22Rv1 (cell line): ENCODE measurements around the gene SCGB1C1.
"Not testable (repeated sequence)": the region's sequence is repeated elsewhere in the genome, so short reads cannot be mapped to it uniquely, and the experiment has no call there.

ENCODE experiments used
- H3K27ac ChIP-seq: fragments of 450-650 bp; 2 replicates; pipeline ENCODE4 v1.5.1; 2017
- ZFX ChIP-seq: fragments of 450-650 bp; IDR thresholded peaks from 2 replicates; pipeline ENCODE4 v1.6.1; 2017; ENCODE audit warnings: antibody characterized with exemption, borderline replicate concordance
- TF ChIP-seq, protein P1 (sequence below): fragments of 450-650 bp; IDR thresholded peaks from 2 replicates; pipeline ENCODE4 v1.5.1; 2017; ENCODE audit warnings: mild to moderate bottlenecking

SCGB1C1 gene

DNA sequence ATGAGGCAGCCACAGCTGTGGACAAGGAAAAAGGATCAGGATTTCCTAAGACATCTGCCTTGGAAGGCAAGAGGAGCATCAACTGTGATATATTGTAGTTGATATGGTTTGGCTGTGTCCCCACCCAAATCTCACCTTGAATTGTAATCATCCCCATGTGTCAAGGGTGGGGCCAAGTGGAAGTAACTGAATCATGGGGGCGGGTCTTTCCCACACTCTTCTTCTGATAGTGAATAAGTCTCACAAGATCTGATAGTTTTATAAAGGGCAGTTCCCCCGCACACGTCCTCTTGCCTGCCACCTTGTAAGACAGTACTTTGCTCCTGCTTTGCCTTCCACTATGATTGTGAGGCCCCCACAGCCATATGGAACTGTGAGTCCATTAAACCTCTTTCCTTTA lies 24.8 kb downstream of the SCGB1C1 start:
- TF ChIP-seq ZFX = no peak
- H3K27ac ChIP-seq = no peak overlapping the region

DNA sequence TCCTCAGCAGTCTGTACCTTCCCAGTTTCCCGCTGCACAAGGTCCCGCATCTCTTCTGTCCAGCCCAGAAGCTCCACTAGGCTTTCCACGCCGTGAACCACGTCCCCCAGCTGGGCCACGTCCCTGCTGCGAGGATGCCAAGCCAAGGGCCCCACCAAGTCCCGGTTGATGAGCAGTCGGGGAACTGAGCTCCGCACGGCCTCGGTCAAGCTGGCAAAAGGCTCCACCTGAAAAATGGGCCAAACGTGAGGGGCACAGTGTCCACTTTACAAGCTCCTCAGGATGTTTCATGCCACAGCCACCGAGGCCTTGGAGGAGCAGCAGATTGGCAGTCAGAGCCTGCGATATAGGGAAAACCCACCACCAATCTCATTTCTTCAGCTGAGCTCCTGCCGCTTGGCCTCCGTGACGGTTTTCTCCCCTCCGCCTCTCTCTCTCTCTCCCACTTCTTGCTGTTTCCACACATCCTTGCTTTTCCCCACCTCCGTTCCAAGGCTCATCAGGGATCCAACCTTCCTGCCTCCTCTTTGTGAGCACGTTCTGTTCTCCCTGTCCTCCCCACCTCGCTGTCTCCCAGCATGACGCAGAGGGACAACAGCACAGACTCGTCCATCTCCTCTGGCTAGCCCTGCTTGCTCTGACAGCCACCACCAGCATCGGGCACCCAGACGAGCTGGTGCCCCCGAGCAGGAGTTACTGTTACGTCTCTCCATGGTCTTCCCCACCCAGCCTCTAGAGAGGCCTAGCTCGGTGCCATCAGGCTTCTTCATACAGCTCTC lies 26.1 kb downstream of the SCGB1C1 start:
- no peak overlapping the region for H3K27ac ChIP-seq
- TF ChIP-seq, protein P1, sequence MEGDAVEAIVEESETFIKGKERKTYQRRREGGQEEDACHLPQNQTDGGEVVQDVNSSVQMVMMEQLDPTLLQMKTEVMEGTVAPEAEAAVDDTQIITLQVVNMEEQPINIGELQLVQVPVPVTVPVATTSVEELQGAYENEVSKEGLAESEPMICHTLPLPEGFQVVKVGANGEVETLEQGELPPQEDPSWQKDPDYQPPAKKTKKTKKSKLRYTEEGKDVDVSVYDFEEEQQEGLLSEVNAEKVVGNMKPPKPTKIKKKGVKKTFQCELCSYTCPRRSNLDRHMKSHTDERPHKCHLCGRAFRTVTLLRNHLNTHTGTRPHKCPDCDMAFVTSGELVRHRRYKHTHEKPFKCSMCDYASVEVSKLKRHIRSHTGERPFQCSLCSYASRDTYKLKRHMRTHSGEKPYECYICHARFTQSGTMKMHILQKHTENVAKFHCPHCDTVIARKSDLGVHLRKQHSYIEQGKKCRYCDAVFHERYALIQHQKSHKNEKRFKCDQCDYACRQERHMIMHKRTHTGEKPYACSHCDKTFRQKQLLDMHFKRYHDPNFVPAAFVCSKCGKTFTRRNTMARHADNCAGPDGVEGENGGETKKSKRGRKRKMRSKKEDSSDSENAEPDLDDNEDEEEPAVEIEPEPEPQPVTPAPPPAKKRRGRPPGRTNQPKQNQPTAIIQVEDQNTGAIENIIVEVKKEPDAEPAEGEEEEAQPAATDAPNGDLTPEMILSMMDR = no peak

DNA sequence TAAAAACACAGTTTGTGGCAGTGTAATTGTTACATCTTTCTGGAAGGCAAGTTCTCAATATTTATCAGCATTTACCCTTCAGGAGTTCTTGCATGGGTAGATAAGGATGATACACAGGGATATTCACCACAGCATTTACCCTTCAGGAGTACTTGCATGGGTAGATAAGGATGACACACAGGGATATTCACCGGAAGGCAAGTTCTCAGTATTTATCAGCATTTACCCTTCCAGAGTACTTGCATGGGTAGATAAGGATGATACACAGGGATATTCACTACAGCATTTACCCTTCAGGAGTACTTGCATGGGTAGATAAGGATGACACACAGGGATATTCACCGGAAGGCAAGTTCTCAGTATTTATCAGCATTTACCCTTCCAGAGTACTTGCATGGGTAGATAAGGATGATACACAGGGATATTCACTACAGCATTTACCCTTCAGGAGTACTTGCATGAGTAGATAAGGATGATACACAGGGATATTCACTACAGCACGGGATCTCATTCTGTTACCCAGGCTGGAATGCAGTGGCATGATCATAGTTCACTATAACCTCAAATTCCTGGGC lies 27.9 kb downstream of the SCGB1C1 start:
- not testable (repeated sequence) for H3K27ac ChIP-seq

DNA sequence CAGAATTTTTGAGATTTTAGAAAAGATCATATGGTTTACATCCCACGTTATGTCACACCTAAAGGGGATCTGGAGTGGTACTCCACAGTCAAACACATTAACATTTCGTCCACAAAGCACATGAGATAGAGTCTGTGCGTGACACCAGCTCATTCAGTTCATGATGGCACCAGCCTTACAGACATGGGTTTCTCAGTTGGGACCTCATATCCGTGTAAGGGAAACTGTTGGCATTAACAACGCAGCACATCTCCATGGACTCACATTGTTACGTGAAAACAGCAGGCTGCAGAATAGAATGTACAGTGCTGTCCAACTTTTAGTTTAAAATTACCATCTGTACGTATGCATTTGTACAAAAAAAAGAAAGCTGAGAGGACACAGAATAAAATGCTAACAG lies 28.7 kb downstream of the SCGB1C1 start:
- TF ChIP-seq, protein P1 = no peak
- no peak for TF ChIP-seq ZFX
- H3K27ac ChIP-seq = no peak overlapping the region

DNA sequence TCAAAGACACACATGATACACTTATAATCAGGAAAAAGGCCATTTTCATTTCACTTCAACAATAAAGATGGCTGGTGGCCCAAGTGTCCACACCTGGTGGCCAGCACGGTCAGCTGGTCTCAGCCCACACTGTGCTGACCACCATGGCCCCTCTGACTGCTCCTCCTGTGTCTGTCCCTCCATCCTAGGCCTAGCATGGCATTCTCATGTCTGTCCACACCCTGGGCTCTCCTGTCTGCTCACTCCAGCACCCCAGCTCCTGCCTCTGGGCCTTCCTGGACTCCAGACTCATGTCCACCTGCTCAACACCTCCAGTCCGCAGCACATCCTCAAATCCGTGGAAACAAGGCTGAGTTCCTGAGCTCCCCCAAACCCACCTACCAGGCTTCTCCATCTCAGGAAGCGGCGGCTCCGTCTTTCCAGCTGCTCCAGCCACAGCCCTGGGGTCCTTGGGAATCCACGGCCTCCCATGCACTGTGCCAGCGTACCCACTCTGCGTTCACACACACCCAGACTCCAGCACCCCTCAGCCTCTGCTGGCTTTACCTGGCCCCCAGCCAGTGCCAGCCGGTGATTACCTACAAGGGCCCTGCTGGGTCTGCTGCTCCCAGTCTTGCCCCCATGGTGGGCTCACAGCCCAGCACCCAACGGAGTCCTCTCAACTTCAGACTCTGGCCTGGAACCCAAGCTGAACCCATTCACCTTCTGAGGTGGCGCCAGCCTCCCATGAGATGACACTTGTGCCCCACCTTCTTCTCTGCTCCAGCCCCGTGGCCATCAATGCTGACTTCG lies 29.3 kb downstream of the SCGB1C1 start:
- no peak overlapping the region for H3K27ac ChIP-seq
- TF ChIP-seq, protein P1 = no peak
- TF ChIP-seq ZFX = no peak

DNA sequence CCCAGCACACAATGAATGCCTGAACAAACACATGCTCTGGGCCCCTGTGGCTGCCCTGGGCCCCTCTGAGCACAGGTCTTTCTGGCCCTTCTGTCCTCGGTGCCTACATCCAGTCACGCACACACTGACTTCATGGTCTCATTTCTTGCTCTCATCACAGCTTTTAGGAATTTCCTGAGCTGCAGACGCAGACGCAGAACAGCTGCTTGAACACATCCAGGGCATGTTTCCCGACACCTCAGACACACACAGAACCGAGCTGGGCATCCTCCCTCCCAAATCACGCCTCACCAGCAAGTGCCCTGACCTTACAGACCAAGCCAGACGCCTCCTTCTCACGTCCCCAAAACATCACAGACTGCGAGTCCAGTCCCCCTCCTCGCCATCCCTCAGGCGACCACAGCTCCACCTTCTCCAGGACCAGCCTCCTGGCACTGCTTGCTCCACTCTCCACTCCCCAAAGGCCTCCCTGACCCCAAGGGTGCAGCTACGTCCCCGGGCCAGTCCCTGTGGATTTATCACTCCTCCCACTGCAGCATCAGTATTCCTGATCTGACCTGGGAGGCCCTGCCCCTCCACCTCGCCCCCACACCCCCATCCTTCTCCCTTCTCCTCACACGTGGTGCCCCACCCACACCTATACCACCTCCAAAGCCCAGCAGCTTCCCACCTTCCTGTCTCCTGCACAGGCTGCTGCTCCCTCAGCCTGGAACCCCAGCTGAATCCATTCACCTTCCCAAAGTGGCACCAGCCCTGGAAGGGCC lies 30.3 kb downstream of the SCGB1C1 start:
- TF ChIP-seq, protein P1 = no peak
- no peak for TF ChIP-seq ZFX
- no peak overlapping the region for H3K27ac ChIP-seq

DNA sequence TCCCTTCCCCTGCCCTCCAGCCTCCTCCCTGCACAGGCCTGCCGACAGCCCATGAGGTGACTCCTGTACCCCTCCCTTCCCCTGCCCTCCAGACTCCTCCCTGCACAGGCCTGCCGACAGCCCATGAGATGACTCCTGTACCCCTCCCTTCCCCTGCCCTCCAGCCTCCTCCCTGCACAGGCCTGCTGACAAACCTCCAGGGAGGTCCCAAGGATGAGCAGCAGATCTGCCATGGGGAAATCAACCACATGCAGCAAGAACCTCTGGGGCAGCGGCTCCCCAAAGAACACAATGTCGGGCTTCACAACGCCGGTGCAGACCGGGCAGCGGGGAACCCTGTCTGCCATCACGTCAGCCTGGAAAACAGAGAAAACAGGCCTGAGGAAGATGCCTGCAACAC lies 31.0 kb downstream of the SCGB1C1 start:
- H3K27ac ChIP-seq = no peak overlapping the region
- TF ChIP-seq ZFX = no peak
- TF ChIP-seq, protein P1 = no peak
